Stimulated activated CD4-positive, alpha-beta T cell treated with anti-CD3 and anti-CD28 coated beads, TNF-alpha, amount 100 ng/mL, for 24 hours (primary cell): ENCODE data around the gene KY.

Experiments
- DNase-seq, 3 experiments: peaks; one replicate each; pipeline ENCODE4 v3.0.0-alpha.2; 2020; ENCODE audit warnings: low read depth in 3 of 3

Gene KY

DNA sequence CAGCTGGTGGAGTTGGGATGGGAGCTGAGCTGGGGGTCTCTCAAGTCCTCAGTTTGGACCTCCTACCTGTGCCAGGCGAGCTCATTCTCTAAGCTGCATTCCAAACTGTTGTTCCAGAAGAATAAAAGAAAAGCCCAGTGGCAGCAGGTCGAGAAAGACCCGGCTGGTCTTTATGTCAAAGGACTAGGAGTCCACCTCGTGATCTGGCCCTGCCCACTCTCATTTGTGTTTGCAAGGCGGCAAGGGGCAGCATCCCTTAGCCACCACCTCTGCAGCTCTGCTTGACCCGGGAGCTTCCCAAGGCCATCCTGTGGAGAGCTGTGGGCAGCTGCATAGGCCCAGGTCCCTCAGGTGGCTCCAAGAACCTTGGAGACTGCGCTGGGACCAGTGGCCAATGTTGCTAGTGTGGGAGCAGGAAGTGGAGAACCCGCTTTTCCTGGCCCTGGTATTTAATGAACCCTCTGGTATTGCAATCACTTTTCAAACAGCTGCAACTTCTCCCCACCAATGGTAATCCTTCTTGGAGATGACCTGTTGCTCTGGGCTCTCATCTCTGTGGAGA is 30.9 kb downstream of the KY start:
- DNase-seq: no peak

DNA sequence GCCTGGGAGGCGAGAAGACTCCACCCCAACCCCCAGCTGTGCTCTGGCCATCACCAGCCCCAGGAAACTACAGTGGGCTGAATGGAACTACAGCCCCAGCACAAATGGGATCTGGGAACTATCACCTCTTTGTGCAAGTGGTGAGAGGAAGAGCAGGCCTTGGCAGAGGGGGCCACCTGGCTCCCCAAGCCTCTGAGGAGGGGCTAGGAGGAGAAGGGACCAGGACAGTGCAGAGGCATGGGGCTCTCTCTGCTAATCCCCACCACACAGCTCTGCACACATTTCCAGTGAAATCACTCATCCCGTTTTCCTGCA is 31.6 kb downstream of the KY start:
- no peak for DNase-seq

DNA sequence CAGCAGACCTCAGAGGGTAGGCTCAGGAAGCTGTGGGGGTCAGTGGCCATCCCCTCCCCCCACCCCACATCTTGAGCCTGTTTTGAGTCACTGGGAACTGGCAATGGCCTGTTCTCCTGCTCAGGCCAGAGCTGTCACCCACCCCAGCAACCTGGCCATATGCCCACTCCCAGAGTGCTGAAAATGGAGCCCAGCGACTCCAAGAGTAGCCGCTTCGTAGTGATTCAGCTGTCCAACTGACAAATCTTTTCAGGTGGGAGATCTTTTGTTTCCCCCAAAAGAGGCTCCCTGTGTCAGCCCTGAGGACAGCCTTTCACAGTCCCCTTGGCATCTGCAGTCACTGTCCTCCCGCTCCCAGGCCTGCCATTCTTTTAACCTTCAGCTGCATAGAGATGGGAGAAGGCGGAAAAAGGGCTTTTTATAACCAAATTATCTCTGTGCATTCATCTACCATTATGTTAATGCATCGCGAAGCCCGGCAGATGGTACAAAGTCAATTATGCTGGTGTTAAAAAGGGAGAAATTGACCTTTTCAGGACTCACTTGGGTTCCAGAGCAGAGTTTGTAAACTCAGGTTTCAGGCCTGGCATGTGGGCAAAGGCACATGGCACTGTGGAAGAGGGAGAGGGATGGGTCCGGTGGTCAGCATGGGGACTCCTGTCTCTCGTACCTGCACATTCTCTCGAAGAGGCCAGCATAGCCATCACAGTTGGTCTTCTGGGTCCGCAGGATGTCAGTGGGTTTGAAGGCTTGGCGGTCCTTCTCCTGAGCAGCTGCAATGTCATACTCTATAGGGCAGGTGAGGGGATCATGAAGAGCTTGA is 32.1 kb downstream of the KY start:
- DNase-seq: no peak

DNA sequence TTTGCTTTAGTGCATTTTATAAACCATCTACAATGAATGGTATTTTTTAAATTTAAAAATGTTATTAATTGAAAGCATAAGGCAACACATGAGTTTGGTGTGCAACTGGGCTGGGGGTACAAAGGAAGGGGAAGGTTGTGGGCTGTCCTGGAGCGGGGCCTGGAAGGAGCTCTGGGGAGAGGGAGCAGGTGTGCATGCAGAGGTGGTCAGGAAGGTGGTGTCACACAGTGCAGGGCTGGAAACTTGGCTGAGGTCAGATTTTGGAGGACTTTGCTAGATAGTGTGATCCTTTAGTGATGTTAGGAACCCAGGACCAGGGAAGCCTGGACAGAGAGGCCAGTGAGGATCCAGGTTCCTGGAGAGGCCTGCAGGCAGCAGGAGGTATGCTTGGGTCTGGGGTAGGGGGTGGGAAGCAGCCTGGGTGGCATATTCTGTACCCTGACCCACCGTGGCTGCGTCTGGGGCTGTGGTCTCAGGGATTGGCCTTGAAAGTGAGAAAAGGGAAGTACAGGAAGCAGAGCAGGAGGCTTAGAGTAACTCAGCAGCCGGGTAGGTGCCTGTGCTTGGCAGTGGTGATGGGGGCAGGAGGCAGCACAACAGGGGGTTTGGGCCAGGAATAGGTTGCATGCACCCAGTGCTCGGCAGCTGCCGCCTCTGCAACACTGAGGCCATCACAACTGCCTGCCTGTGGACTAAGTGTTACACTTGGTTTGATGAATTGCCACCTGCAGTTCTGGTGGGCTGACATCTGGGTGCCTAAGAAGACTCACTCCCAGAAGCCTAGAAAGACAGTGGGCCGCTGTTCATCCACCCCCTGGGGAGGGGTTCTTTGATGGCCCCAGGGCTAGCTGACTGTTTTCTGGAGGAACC is 33.0 kb downstream of the KY start:
- DNase-seq: no peak

DNA sequence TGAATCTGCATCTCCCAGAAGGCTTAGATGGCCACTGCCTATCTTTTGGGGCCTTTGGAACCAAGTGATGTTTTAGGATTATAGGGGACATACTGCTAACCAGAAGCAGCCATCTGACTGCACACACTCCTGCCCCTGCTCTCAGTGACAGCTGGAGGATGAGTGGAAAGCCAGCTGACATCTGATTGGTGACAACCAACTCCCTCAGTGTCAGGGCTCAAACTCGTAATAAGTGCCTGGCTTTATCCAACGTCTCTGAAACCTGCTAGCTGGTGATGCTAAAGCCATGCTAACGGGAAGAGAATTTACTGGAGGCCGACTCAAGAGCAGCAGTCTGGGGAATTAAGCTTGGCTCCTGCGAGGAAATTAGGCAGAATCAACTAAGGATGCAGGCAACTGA is 35.1 kb downstream of the KY start:
- DNase-seq: no peak

DNA sequence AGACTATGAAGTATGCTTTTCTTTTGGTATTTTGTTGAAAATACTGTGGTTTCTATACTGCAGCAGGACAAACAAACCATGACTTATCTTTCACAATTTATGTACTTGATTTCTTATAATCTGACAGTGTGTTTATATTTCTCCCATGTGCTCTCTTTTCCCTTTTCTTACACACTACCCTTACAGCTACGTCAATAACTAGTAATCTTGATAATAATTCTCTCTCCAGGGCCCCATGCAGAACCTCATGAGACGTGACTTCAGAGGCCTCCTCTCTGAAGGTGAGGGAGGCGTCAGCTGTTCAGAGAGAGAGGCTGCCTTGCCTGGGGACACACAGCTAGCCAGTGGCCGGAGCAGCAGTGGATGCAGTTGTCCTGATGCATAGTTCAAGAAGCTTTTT is 35.9 kb downstream of the KY start:
- no peak for DNase-seq

DNA sequence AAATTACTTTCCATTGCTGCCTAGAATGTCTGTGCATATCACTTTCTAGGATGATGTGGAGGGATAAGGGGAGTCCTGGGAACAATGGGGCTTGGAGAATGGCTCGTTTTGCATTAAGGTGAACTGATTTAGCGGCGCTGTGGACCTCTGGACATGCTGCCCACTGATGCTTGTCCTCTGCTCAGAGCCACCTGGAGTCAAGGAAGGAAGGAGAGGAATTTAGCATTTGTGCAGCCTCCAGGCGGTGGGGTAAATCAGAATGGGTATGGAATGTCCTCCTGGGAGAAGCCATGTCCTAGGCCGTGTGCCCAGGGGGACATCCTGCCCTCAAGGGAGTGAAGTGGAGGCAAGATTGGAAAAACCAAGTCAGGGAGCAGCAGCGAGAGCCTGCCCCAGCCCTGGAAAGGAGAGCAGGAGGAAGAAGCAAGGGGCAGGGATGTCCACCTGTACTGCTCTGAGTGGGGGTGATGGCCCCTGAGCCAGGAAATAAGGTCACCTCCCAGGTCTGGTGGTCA is 37.8 kb downstream of the KY start:
- DNase-seq: no peak

DNA sequence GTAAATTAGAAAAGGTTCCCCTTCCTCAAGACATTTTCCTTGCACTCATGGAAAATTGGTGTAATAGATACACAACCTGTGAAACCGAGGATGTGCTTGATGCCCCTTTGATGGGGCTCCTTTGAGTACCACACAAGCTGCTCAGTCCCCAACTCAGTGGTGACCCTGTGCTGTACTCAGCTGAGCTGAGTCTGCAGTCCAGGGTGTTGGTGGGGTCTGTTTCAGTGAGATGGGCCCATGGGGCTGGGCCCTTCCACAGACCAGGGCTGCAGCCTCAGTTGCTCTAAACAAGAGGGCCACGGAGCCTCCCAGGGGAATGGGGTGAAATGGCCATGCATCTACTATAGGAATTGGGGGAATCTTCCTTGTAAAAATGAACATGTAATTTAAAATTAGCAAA is 39.3 kb downstream of the KY start:
- DNase-seq: no peak

DNA sequence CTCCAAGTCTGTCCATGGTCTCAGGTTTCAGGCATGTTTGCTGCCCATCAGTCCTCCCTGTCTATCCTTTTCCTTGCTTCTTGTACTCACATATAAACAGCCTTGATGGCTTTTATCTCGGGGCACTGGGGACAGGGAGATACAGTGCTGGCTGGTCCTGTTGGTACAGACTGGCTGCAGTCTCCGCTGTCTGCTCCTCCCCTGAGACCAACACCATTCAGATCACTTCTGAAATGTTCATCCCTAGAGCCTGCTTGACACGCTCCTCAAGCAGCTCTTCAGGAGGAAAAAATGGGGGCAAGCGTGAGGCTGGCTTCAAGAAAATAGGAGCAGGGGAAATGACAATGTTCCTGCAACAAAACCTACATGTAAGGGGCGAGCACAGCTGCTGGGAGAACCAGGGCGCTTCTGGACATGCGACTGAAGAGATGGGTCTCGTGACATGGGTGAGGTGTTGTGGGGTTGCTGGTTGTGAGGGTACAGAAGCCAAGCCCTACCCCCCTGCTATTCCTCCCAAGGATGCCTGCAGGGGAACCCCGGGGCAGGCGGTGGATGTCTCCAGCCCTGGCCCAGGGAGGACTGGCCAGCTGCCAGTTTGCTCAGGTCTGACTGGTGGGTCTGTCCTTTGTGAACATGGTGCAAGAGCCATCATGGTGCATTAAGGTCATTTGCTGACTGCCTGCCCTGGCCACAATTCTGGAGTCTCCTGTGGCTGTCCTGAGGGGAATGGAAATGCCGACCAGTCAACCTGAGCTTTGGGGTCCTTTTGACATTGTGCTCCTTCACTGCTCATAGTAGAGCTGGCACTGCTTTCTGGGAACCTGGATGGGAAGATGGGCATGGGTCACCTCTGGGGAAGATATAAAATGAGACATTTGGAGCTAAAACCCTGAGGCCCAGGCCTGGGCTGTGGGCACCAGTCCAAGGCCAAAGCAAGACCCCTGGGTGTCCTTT is 40.1 kb downstream of the KY start:
- no peak for DNase-seq

DNA sequence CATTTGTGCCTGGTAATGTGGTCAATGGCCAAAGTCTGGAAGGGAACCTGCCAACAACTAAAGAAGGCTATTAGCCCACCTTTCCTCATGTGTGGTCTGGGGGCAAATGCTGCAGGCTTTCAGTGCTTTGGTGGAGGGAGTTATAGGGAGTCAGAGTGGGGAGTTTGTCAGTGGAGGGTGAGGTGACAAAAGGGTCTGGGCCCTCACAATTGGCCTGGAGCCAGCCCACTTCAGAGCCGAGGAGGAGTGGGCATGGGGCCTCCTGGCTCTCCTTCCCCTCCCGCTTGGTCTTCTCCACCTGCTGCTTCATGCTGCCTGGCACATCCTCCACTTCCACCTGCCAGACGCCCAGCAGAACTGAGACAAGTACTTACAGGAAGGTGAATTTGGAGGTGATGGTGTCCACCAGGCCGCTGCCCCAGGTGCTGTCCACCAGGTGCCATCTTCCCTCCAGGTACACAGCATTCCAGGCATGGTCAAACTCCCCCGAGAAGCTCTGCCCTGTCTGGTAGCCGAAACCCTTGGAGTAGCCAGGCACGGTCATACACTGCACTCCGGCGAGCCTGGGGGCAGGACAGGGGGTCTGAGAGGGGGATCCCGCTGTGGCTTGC is 40.9 kb downstream of the KY start:
- no peak for DNase-seq

DNA sequence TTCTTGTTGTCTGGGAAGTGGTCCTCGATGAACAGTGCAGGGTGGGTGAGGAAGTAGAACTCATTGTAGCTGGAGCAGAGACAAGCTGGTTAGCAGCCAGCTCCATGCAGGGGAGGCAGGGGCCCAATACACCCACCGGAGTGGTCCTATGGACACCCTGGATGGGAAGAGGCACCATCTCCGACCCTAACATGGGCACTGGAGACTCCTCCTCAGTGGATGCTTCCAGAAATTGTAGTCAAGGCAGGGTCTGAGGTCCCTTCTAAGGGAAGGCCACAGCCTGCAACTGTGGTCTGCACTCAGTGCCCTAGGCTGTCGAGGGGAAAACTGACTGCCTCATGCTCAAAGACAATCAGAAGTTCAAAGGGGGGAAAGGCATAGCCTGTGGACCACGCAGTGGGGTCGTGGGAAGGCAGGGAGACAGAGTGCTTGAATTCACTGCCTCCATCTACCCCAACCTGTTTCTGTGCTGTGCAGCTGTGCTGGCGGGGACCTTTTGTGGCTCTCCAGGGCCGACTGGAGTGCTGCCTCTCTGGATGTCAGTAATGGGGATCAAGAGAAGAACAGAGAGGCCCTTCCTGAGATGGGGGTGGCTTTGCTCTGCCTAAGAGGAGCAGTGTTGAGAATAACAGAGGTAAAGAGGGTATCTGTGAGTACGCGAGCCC is 41.9 kb downstream of the KY start:
- no peak for DNase-seq

DNA sequence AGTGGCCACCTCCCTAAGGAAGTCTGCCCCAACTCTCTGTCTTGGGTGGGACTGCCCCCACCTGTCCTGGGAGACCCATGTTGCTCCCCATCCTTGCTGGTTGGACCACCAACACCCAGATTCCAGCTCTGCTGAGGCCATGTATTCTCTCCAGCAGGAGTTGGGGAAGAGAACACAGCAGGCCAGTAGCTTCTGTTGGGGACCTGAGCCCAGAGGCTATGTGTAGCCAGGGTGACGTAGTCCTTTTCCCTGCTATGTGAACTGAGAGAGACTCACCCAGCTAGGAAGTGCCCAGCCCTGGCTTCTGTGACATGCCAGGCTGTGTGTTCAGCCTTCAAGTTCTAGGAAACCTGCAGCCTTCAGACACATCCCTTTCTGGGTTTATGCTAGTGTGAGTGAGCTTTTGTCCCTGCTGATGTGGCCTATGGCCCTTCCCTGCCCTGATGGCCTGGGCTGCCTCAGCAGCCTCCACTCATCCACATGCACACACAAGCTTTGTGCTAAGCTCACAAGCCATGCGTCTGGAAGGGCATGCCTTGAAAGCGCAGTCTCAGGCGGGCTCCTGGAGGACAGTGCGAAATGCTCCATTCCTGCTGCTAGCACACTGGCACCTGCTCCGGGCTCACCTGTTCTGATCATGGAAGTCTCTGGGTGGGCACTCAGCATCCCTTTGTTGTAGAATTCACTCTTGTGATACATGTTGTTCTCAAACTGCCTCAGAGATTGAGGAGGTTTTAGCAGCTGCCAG is 42.6 kb downstream of the KY start:
- DNase-seq: no peak

DNA sequence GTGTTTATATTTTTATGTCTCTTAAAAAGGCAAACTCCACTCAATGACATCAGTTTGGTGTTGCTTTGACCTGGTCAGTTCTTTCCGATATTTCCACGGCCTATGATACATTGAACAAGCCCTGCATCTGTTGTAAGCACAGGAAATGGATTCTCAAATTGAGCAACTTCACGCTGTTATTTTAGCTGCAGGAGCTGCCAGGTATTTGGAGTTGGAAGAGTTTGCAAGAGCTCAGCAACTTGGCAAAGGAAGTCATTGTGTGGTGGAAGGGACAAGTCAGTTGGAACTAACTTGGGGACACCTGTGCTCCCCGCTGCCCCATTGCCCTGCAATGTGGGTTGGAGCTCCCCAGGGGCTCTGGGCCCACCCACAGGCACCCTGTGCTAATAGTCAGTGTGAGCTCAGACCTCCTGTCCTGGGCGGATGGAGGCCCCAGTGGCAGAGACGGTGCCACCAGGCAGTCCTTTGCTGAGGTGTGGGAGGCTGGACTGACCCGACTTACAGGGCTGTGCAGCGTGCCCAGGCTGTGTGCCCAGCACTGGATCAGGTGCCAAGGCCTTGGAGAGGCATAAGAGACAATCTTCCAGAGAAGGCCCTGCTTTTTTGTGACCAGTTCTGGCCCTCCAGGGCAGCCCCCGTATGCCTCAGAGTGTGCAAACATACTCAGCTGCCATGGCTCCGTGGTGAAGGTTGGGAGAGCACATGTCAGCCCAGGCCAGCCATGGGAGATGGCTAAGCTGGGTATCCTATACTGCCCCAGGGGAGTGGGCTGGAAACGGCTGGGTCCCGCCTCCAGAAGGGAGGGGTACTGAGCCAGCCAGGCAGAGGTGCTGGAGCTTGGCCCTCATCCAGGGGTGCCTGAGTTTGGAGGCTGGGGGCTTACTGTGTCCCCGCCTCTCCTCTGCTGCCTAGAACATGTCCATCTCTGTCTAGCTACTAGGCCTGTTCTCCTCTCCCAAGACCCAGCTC is 43.5 kb downstream of the KY start:
- DNase-seq: no peak

DNA sequence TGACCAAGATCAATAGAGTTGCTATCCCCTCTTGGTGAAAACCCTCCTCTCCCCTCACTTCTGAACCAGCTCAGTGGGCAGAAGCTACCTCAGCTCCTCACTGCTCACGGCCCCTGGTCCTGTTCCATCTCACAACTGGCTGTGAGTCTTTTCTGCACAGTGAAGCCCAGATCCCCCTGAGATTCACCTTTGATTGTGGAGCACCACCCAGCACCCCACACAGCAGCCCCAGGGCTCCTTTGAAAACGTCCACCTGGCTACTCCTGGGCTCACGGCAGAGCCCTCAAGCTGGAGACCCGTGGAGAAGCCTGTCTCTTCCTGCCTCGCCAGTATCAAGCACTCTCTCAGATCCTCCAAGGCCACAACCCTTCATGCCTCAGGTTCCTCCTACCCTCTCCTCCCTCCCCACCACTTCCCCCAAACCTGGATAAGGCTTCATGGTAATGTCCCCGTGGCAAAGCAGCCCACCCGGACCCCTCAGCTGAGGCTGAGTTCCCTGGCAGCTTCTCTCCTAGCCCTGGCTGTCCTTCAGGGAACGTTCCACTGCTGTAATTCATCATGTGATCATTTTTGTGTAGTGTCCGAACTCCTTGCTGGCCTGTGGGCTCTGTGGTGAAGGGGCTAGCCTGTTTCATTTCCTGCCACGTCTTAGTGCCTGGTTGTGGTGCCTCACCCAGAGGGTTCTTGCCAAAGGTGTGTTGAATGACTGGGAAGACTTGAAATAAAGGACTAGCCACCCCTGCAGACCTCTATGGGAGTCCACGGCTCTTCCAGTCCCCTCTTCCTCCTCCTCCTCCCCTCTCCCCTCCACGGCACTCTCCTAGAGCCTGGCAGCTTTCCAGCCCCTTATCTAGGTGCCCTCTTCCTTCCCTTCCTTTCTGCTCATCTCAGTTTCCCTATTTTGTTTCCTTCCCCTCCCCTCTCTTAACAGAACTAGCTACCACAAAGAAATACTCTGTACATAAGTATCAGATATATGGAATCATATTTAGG is 44.5 kb downstream of the KY start:
- DNase-seq: no peak

DNA sequence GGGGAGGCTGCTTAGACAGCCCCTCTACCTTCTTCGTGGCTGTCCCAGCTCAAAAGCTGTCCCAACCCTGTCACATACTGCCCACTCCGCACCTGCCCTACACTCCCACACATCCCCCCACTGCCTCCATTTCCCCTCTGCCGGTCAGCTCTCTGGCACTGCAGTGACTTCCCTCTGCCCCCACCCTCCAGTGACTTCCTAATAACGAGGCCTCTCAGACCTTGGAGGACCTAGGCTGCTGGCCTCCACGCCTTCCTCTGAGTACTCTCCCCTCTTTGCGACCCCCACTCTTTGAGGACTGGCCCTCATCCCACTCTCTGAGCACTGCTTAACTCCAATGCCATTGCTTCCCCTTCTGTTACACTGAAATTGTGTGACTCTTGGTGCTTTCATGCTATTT is 45.3 kb downstream of the KY start:
- no peak for DNase-seq

DNA sequence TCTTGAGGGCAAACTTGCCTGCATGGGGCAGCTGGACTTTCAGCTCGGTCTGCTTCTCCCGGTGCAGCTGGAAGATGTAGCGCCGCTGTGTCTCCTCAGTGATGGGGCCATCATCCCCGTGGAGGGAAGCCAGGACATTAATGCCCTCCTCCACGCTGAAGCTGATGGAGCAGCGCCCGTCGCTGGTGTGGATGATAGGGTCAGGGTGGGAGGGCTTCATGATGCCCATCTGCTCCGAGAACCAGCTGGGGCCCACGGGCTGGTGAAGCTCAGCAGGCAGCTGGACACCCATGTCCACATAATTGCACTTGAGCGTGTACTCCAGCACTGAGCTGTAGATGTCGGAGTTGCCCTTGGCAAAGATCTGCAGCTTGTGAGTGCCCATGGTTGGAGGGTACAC is 46.9 kb downstream of the KY start:
- no peak for DNase-seq

DNA sequence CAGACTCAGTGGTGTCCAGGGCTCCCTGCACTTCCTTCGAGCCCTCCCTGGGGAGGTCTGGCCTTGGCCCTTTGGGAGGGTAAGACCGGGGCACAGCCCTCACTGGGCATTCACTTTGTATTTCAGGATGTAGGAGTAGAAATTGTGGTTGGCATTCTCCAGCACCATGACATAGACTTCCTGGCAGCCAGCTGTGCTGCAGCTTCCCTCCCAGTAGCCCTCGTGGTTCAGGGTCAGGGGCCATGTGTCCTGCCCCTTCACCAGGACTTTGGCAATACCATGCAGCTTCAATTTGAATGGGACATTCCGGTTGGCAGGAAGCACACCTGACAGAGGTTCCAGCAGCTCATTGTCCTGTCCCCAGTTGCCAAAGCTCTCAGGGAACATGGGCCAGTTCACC is 47.3 kb downstream of the KY start:
- no peak for DNase-seq

DNA sequence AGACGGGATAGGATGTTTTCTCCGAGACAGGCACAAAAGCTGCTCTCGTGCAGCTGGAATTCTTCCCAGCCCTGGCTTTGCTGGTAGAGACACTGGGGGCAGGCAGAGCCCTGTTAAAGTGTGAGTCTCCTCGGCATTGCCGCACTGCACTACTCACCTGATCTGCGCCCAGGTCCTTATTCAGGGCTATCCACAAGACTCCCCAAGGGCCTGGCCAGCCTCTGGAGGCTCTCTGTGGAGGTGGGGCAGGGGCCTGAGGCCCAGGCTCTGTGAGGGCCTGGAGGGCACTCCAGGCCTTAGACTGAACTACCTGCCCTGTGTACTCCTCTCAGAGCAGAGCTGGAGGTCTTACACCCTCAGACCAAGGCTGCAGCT is 48.4 kb downstream of the KY start:
- DNase-seq: no peak
